H1 (cell line): ENCODE results near the gene SLC23A1. TPM values are rescaled to one million over a fixed set of nuclear protein-coding genes. Genes with fewer than 3 reads are reported as not detected.

Source experiments
- CTCF ChIA-PET: fragments of 300-600 bp; sonication (Branson Sonifier 250); formaldehyde crosslinking; loops from one replicate; lab custom pipeline; 2021; ENCODE audit not compliant: partially characterized antibody; lab: Charles Lee
- POLR2A ChIA-PET: fragments of 300-600 bp; sonication (Branson Sonifier 250); formaldehyde crosslinking; loops from one replicate; lab custom pipeline; 2021; ENCODE audit warnings: inconsistent platforms; ENCODE audit not compliant: partially characterized antibody; lab: Charles Lee
- DNase-seq, 2 experiments: peaks; one replicate each; pipeline versions ENCODE4 v3.0.0 to v3.0.0-alpha.2; 2010 to 2022; ENCODE audit warnings: low spot score in 2 of 2, low read depth in 1 of 2, mixed read lengths in 1 of 2
- FAIRE-seq: peaks from 2 replicates; lab custom pipeline; 2011; peaks lifted over from hg19 to GRCh38; lab: Jason Lieb, UNC
- H2AFZ ChIP-seq: 2 replicates; pipeline ENCODE4 v1.8.1; 2012; ENCODE audit warnings: low read length, inconsistent platforms
- H2AK5ac ChIP-seq: 2 replicates; pipeline ENCODE4 v1.6.1; 2013; ENCODE audit warnings: low read depth, low read length
- H2BK120ac ChIP-seq: replicated peaks from 2 replicates; pipeline ENCODE3; 2013; ENCODE audit warnings: low read depth, low read length, inconsistent platforms
- H2BK12ac ChIP-seq: 2 replicates; pipeline ENCODE4 v1.6.1; 2013; ENCODE audit warnings: low read depth, low read length
- H2BK15ac ChIP-seq: 2 replicates; pipeline ENCODE4 v1.6.1; 2013; ENCODE audit warnings: low read length
- H2BK20ac ChIP-seq: 2 replicates; pipeline ENCODE4 v1.6.1; 2013; ENCODE audit warnings: low read length
- H2BK5ac ChIP-seq: 2 replicates; pipeline ENCODE4 v1.6.1; 2013; ENCODE audit warnings: low read depth, low read length
- H3K14ac ChIP-seq: 2 replicates; pipeline ENCODE4 v1.6.1; 2013; ENCODE audit warnings: inconsistent platforms; ENCODE audit not compliant: insufficient read length
- H3K18ac ChIP-seq: 2 replicates; pipeline ENCODE4 v1.6.1; 2013; ENCODE audit warnings: low read length; ENCODE audit errors: extremely low read depth
- H3K23ac ChIP-seq: 2 replicates; pipeline ENCODE4 v1.6.1; 2013; ENCODE audit warnings: inconsistent platforms; ENCODE audit not compliant: insufficient read length
- H3K23me2 ChIP-seq: 2 replicates; pipeline ENCODE4 v1.6.1; 2013; ENCODE audit warnings: low read depth, low read length
- H3K27ac ChIP-seq: 2 replicates; pipeline ENCODE4 v1.6.1; 2011; ENCODE audit warnings: low read depth, low read length, inconsistent platforms
- H3K27me3 ChIP-seq, 4 experiments: replicated peaks in 1 of 4; 1 replicate in 1 of 4; 2 replicates in 3 of 4; pipeline versions ENCODE4 v1.6.1 to v1.8.1; 2011 to 2013; ENCODE audit warnings: low read length in 3 of 4, mild to moderate bottlenecking in 3 of 4, inconsistent platforms in 2 of 4, mixed read lengths in 2 of 4, moderate library complexity in 1 of 4; ENCODE audit not compliant: control insufficient read depth in 3 of 4, insufficient read depth in 3 of 4; ENCODE audit errors: extremely low read depth in 1 of 4
- H3K36me3 ChIP-seq, 4 experiments: 2 replicates each; pipeline versions ENCODE4 v1.6.1 to v1.8.1; 2011 to 2013; ENCODE audit warnings: mild to moderate bottlenecking in 4 of 4, low read length in 3 of 4, moderate library complexity in 2 of 4, control low read depth in 1 of 4, inconsistent platforms in 1 of 4; ENCODE audit not compliant: insufficient read depth in 4 of 4, control insufficient read depth in 2 of 4
- H3K4ac ChIP-seq: replicated peaks from 2 replicates; pipeline ENCODE3; 2013; ENCODE audit warnings: low read length, low read depth, mixed read lengths, inconsistent platforms; ENCODE audit not compliant: insufficient read length
- H3K4me1 ChIP-seq, 4 experiments: replicated peaks in 1 of 4; 1 replicate in 1 of 4; 2 replicates in 3 of 4; pipeline versions ENCODE4 v1.6.1 to v1.8.1; 2011 to 2013; ENCODE audit warnings: low read length in 3 of 4, inconsistent platforms in 2 of 4, mixed read lengths in 1 of 4; ENCODE audit not compliant: insufficient read depth in 4 of 4, control insufficient read depth in 3 of 4
- H3K4me2 ChIP-seq, 2 experiments: 2 replicates each; pipeline versions ENCODE4 v1.6.1 to v1.8.1; 2011 to 2013; ENCODE audit warnings: low read depth in 2 of 2, low read length in 2 of 2, control low read depth in 1 of 2, inconsistent platforms in 1 of 2, mild to moderate bottlenecking in 1 of 2; ENCODE audit not compliant: insufficient read depth in 1 of 2
- H3K4me3 ChIP-seq, 4 experiments: fragments of 200-600, 300-600 bp in 1 of 4; sonication (generic), shearing (Covaris generic), sonication (Bioruptor Twin) in 1 of 4; 2 replicates each; pipeline versions ENCODE4 v1.5.1 to v1.8.1; 2011 to 2016; ENCODE audit warnings: low read length in 4 of 4, low read depth in 3 of 4, control low read depth in 2 of 4, inconsistent platforms in 2 of 4, mild to moderate bottlenecking in 2 of 4, mixed read lengths in 1 of 4, moderate library complexity in 1 of 4; ENCODE audit not compliant: insufficient read depth in 2 of 4; ENCODE audit errors: extremely low read depth in 1 of 4
- H3K56ac ChIP-seq: replicated peaks from 2 replicates; pipeline ENCODE3; 2013; ENCODE audit warnings: low read depth, mild to moderate bottlenecking, mixed read lengths, low read length, inconsistent platforms; ENCODE audit not compliant: insufficient read length
- H3K79me1 ChIP-seq: 2 replicates; pipeline ENCODE4 v1.6.1; 2013; ENCODE audit warnings: low read depth, low read length, control low read depth
- H3K79me2 ChIP-seq, 2 experiments: 2 replicates each; pipeline versions ENCODE4 v1.6.1 to v1.8.1; 2012 to 2013; ENCODE audit warnings: low read length in 2 of 2, mild to moderate bottlenecking in 2 of 2, inconsistent platforms in 1 of 2; ENCODE audit not compliant: insufficient read depth in 2 of 2, control insufficient read depth in 1 of 2
- H3K9ac ChIP-seq, 4 experiments: replicated peaks in 1 of 4; 1 replicate in 1 of 4; 2 replicates in 3 of 4; pipeline versions ENCODE4 v1.6.1 to v1.8.1; 2011 to 2013; ENCODE audit warnings: low read depth in 3 of 4, low read length in 3 of 4, control low read depth in 2 of 4, mild to moderate bottlenecking in 2 of 4, moderate library complexity in 2 of 4, inconsistent platforms in 1 of 4; ENCODE audit errors: extremely low read depth in 1 of 4
- H3K9me3 ChIP-seq, 2 experiments: 2 replicates each; pipeline versions ENCODE4 v1.6.1 to v1.8.1; 2012 to 2013; ENCODE audit warnings: mild to moderate bottlenecking in 2 of 2, moderate library complexity in 2 of 2, control low read depth in 1 of 2, inconsistent platforms in 1 of 2, low read depth in 1 of 2, low read length in 1 of 2, mixed read lengths in 1 of 2; ENCODE audit not compliant: insufficient read depth in 2 of 2
- H4K20me1 ChIP-seq, 2 experiments: replicated peaks in 1 of 2; 2 replicates each; pipeline versions ENCODE3 to v1.8.1; 2011 to 2013; ENCODE audit warnings: inconsistent platforms in 2 of 2, low read length in 2 of 2, mild to moderate bottlenecking in 1 of 2; ENCODE audit not compliant: insufficient read depth in 2 of 2, control insufficient read depth in 1 of 2
- H4K5ac ChIP-seq: 2 replicates; pipeline ENCODE4 v1.6.1; 2013; ENCODE audit warnings: low read length, low read depth, mixed read lengths, inconsistent platforms; ENCODE audit not compliant: insufficient read length
- H4K8ac ChIP-seq: 2 replicates; pipeline ENCODE4 v1.8.0; 2013; ENCODE audit warnings: mild to moderate bottlenecking, moderate library complexity, low read length, inconsistent platforms; ENCODE audit not compliant: insufficient read depth; ENCODE audit errors: extremely low read depth
- H4K91ac ChIP-seq: replicated peaks from 2 replicates; pipeline ENCODE3; 2013; ENCODE audit warnings: low read length, mixed read lengths, inconsistent platforms; ENCODE audit not compliant: insufficient read length
- CBX8 ChIP-seq: fragments of 300-800, 300-1000 bp; sonication (generic); IDR thresholded peaks from 2 replicates; pipeline ENCODE4 v1.7.1; 2016; ENCODE audit warnings: low read depth, low read length, borderline replicate concordance
- CTBP2 ChIP-seq: IDR thresholded peaks from 2 replicates; pipeline ENCODE4 v1.7.0; 2011; ENCODE audit warnings: borderline replicate concordance, mild to moderate bottlenecking, moderate library complexity, mixed read lengths, low read length; ENCODE audit not compliant: insufficient read depth, insufficient read length
- EP300 ChIP-seq, 2 experiments: IDR thresholded peaks; 1 replicate in 1 of 2; 2 replicates in 1 of 2; pipeline ENCODE4 v1.6.1; 2011 to 2012; ENCODE audit warnings: low read depth in 2 of 2, low read length in 2 of 2, mild to moderate bottlenecking in 2 of 2, borderline replicate concordance in 1 of 2, inconsistent platforms in 1 of 2, moderate library complexity in 1 of 2
- FOSL1 ChIP-seq: IDR thresholded peaks from 2 replicates; pipeline ENCODE4 v1.6.1; 2011; ENCODE audit warnings: mild to moderate bottlenecking, low read depth, low read length, moderate library complexity; ENCODE audit not compliant: insufficient read depth
- HDAC2 ChIP-seq, 2 experiments: fragments of 300-600 bp in 1 of 2; sonication (generic) in 1 of 2; IDR thresholded peaks; 2 replicates each; pipeline ENCODE4 v1.6.1; 2011 to 2012; ENCODE audit warnings: low read depth in 2 of 2, low read length in 2 of 2, mild to moderate bottlenecking in 2 of 2, moderate library complexity in 2 of 2, borderline replicate concordance in 1 of 2, inconsistent platforms in 1 of 2
- HDAC6 ChIP-seq: IDR thresholded peaks from one replicate; pipeline ENCODE4 v1.7.1; 2012; ENCODE audit warnings: low read depth, mild to moderate bottlenecking, inconsistent platforms, low read length, moderate library complexity
- KDM1A ChIP-seq: fragments of 200-600, 300-600 bp; sonication (generic); IDR thresholded peaks from 2 replicates; pipeline ENCODE4 v1.7.1; 2016; ENCODE audit warnings: mild to moderate bottlenecking, low read length, borderline replicate concordance
- POLR2A ChIP-seq, 2 experiments: IDR thresholded peaks; 1 replicate in 1 of 2; 2 replicates in 1 of 2; pipeline ENCODE4 v1.6.1; 2011; ENCODE audit warnings: low read depth in 2 of 2, low read length in 2 of 2, mild to moderate bottlenecking in 2 of 2; ENCODE audit errors: control extremely low read depth in 1 of 2
- SAP30 ChIP-seq: fragments of 300-600 bp; sonication (generic); IDR thresholded peaks from 2 replicates; pipeline ENCODE4 v1.7.1; 2012; ENCODE audit warnings: low read length, moderate library complexity, mild to moderate bottlenecking, inconsistent platforms; ENCODE audit not compliant: insufficient read depth, insufficient replicate concordance
- SIX5 ChIP-seq: IDR thresholded peaks from 2 replicates; pipeline ENCODE4 v1.6.1; 2011; ENCODE audit warnings: mild to moderate bottlenecking, low read depth, low read length
- SP1 ChIP-seq: IDR thresholded peaks from 2 replicates; pipeline ENCODE4 v1.6.1; 2011; ENCODE audit warnings: low read depth, low read length
- SP2 ChIP-seq: IDR thresholded peaks from 2 replicates; pipeline ENCODE4 v1.6.1; 2012; ENCODE audit warnings: mild to moderate bottlenecking, low read length, inconsistent platforms
- TBP ChIP-seq: IDR thresholded peaks from 2 replicates; pipeline ENCODE4 v1.6.1; 2011; ENCODE audit warnings: low read depth, low read length, improper control_type of control experiment
- ZNF274 ChIP-seq: IDR thresholded peaks from 2 replicates; pipeline ENCODE4 v1.7.0; 2012; ENCODE audit warnings: low read length, borderline replicate concordance; ENCODE audit errors: extremely low read depth
- WGBS, 2 experiments: shearing (Covaris generic) in 1 of 2; methylation state at CpG; one replicate each; pipeline versions ENCODE4 v1.1.6 to v1.1.7; 2013 to 2015; ENCODE audit warnings: low lambda C conversion rate in 2 of 2, mixed read lengths in 2 of 2, inconsistent platforms in 1 of 2, low coverage in 1 of 2, missing lambda C conversion rate in 1 of 2; ENCODE audit not compliant: insufficient replicate concordance in 2 of 2, insufficient coverage in 1 of 2, insufficient read length in 1 of 2; ENCODE audit errors: extremely low coverage in 1 of 2, missing lambda C conversion rate in 1 of 2; 5-methylcytosine and 5-hydroxymethylcytosine counted together
- polyA plus RNA-seq, 7 experiments: library from polyadenylated mRNA; depleted of rRNA in 3 of 7; stranded (reverse) in 5 of 7; unstranded in 2 of 7; fragments of >200 nt in 5 of 7; fragments of 200-250 nt in 2 of 7; gene quantifications; 1 replicate in 5 of 7; 2 replicates in 1 of 7; 4 replicates in 1 of 7; pipeline versions ENCODE4 v1.2.1 to v1.2.3, GENCODE V29; 2011 to 2013; ENCODE audit warnings: missing spikeins in 2 of 7, mixed read lengths in 2 of 7
- total RNA-seq: library from RNA; stranded (reverse); fragmentation: NEBNext Ultra II Directional; extraction: Animal tissue kit (Norgen Biotek cat#: 25700); gene quantifications from 2 replicates; pipeline ENCODE4 v1.2.1, GENCODE V29; 2021

The SLC23A1 gene
- total and polyA plus RNA-seq, 2 of the 8 experiments (the other 6 are each of a cell fraction or from before 2014, with no cell fraction given): not detected

DNA sequence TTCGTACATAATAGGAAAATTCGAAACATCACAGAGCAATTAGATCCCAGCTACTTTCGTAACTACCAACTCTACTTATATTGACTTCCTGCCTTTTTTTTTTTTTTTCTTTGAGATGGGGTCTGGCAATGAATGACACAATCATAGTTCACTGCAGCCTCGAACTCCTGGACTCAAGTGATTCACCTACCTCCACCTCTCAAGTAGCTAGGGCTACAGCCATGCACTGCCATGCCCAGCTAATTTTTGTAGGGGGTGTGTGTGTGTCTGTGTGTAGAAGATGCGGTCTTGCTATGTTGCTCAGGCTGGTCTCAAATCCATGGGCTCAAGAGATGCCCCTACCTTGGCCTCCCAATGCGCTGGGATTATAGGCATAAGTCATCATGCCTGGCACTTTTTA, 47.3 kb downstream of the SLC23A1 start:
- no peak overlapping the region for H2AFZ ChIP-seq
- H3K27me3 ChIP-seq: no peaks in the 10 kb centered on the region
- H3K23ac ChIP-seq: no peak overlapping the region
- H2BK120ac ChIP-seq: no peak overlapping the region
- H3K4me1 ChIP-seq: no peaks in the 10 kb centered on the region
- H2BK20ac ChIP-seq: no peak overlapping the region
- no peak overlapping the region for H3K9ac ChIP-seq
- WGBS, 2 experiments: 85% methylated on average over 6 of the region's 6 CpGs; no CpG with 5 or more reads in 1 of the 2 experiments
- H2BK15ac ChIP-seq: no peak overlapping the region
- no peak overlapping the region for H2AK5ac ChIP-seq
- no peak overlapping the region for H3K56ac ChIP-seq
- peak overlapping the region; percentile 18; the same call in 1 of the 2 replicates for H4K8ac ChIP-seq
- POLR2A ChIA-PET: interaction anchor here (0.7 to 8.8 kb wide), 10 partner anchors 8 to 352 kb away, joined by 3 to 163 read pairs (median 6); partner anchors contain the start of genes MATR3 and SPATA24
- DNase-seq: no peak
- no peak overlapping the region for H3K4me3 ChIP-seq
- H3K27ac ChIP-seq: no peak overlapping the region
- peaks cover 4 to 14% of the 10 kb centered on the region in 2 experiments for H4K20me1 ChIP-seq
- no peaks in the 10 kb centered on the region for H3K23me2 ChIP-seq
- no peak overlapping the region for H3K18ac ChIP-seq
- H3K4me2 ChIP-seq: no peak overlapping the region
- H4K91ac ChIP-seq: no peak overlapping the region
- CTCF ChIA-PET: interaction anchor here (0.6 to 1.1 kb wide), 3 partner anchors 15 to 1282 kb away, joined by 3 read pairs; no protein-coding TSS in a partner anchor
- H3K79me1 ChIP-seq: no peaks in the 10 kb centered on the region
- no peaks in the 10 kb centered on the region for H3K9me3 ChIP-seq
- no peak overlapping the region for H3K4ac ChIP-seq
- H3K79me2 ChIP-seq: 0 out of 4 replicates have a peak, but pooled peaks cover 0 to 5% of the 10 kb centered on the region in 2 experiments
- H3K36me3 ChIP-seq: peaks cover 2 to 17% (median 8%) of the 10 kb centered on the region in 4 experiments
- H2BK12ac ChIP-seq: no peak overlapping the region
- FAIRE-seq: no peak
- no peak overlapping the region for H3K14ac ChIP-seq
- H4K5ac ChIP-seq: no peak overlapping the region
- H2BK5ac ChIP-seq: no peak overlapping the region
- no peak for TF ChIP-seq ZNF274
- peak in 1 of 2 experiments; percentile 19; a peak in 2 of 3 replicates for TF ChIP-seq POLR2A (IDR thresholded peaks at IDR 0.05; ENCODE audit: control extremely low read depth in 1 of 2, low read depth in 2 of 2, low read length in 2 of 2)
- no peak for TF ChIP-seq SIX5
- TF ChIP-seq EP300 (IDR thresholded peaks at IDR 0.05; ENCODE audit: borderline replicate concordance in 1 of 2, low read depth in 2 of 2, low read length in 2 of 2): no peak
- no peak for TF ChIP-seq CTBP2
- no peak for TF ChIP-seq FOSL1
- TF ChIP-seq CBX8: no peak
- TF ChIP-seq SAP30: no peak
- no peak for TF ChIP-seq HDAC6
- TF ChIP-seq HDAC2 (IDR thresholded peaks at IDR 0.05; ENCODE audit: borderline replicate concordance in 1 of 2, low read depth in 2 of 2, low read length in 2 of 2): no peak
- TF ChIP-seq SP2: no peak
- no peak for TF ChIP-seq KDM1A
- no peak for TF ChIP-seq TBP
- no peak for TF ChIP-seq SP1
